NCI-H774 (cell line): ENCODE results near the gene SOX13.

Source experiments
- DNase-seq: peaks from one replicate; lab custom pipeline; 2025; lab: John Stamatoyannopoulos, UW

SOX13 gene

GRCh38 chr1:204108312-204109141, 35.6 kb downstream of the SOX13 start:
- DNase-seq, result peak; percentile 72

- no peak for DNase-seq
These were observed 38.1 kb downstream of the SOX13 start for GRCh38 chr1:204110894-204111633.

DNA sequence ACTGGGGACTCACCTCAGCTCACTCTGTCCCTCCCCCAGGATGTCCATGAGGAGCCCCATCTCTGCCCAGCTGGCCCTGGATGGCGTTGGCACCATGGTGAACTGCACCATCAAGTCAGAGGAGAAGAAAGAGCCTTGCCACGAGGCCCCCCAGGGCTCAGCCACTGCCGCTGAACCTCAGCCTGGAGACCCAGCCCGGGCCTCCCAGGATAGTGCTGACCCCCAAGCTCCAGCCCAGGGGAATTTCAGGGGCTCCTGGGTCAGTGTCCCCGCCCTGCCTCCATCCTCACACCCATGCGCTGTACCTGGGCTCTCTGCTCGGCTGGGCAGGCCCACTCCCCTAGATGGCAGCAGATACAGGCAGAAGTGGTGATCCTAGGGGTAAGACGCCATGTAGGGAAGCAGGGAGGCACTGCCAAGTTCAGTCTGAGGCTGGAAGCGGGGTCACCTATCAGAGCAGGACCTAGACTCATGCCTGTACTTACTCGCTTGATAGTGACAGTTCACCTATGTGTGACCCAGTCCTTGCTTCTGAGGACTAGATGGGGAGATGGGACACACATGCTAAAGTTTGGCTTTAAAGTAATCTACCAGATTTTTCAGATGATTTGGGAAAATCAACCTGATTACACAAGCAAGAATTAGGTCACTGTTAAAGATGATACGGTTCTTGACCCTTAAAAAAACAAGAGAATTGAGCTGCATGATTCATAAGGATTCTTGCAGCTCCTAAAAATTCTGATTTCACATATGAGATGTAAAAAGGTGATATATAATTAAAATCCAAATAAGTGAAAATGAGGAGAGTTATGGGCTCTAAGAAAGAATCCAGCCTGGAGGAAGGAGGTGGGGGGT, 40.2 kb downstream of the SOX13 start:
- no peak for DNase-seq

DNA sequence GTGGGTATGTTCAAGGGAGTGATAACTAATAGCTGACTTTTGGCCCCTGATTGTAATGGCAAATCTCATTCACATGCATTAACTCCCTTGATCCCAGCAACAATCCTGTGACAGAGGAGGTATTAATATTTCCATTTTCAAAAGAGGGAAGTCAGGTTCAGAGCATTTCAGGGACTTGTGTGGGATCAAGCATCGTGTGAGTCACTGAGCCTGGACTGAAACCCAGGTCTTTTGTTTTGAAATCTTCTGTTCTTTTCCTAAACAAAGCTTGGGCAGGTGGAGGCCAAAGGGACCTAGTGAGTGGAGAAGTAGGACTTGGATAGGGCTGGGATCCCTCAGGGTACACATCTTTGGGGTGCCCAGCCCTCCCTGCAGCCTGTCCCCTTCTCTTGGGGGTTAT, 41.0 kb downstream of the SOX13 start:
- DNase-seq, result no peak

GRCh38 chr1:204114606-204115005, 41.7 kb downstream of the SOX13 start:
- DNase-seq, result no peak

DNA sequence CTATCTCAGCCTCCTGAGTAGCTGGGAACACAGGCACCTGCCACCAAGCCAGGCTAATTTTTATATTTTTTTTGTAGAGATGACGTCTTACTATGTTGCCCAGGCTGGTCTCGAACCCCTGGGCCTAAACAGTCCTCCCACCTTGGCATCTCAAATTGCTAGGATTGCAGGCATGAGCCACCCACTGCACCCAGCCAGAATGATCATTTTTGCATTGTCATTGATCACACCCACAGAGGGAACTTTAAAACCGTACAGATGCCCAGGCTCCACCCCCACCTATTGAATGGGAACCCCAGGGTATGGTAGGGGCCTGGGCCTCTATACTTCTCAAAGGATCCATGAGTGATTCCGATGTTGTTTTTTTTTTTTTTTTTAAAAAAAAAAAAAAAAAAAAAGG, 42.2 kb downstream of the SOX13 start:
- no peak for DNase-seq

DNA sequence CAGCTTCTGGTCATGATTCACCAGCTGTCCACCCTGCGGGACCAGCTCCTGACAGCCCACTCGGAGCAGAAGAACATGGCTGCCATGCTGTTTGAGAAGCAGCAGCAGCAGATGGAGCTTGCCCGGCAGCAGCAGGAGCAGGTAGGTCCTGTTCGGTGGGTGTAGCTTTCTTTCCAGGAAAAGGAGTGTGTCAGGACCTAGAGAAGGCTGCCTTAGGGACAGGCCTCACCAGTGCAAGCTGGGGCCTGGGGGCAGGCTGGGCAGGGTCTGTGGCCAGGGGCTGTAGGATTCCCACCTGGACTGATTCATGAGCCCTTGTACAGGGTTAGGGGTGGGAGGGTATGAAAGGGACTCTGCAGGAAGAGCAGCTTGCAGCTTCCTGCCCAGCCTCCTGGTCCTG, 43.6 kb downstream of the SOX13 start:
- no peak for DNase-seq

DNA sequence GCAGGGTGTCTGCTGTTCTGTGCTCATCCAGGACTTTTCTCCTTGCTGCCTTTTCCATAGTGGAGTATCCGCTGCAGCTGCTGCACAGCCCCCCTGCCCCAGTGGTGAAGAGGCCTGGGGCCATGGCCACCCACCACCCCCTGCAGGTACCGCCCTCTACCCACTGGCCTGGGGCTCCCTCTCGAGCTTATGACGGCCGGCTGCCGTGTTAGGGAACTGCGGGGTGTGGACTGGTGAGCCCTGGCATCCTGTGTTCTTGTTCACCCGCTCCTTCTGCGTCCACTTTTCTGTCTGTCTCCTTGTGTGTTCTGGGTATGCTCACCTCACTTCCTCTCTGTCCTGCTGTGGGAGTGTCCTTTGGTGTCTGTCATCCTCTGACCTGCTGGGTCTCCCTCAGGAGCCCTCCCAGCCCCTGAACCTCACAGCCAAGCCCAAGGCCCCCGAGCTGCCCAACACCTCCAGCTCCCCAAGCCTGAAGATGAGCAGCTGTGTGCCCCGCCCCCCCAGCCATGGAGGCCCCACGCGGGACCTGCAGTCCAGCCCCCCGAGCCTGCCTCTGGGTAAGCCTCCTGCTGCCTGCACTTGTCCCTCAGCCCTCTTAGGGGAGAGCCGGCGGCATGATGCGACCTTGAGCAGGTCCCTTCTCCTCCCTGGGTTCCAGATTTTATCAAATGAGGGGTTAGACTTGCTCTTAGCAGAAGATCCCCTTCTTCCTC, 49.1 kb downstream of the SOX13 start:
- no peak for DNase-seq

DNA sequence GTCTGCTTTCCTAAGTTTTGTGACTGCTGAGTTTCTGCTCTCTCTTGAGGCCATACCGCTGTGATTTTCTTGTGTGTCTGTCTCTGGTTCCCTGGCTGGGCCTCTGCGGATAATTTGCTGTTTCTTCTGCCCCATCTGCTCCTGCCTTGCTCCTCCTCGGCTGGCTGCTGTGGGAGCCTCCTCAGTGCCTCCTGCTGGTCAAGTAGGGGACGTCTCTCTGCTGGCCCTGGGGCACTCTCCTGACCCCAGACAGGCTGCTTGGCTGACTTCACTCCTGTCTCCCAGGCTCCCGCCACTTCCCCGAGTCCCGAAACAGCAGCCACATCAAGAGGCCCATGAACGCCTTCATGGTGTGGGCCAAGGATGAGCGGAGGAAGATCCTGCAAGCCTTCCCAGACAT, 50.5 kb downstream of the SOX13 start:
- DNase-seq, result no peak

- DNase-seq, result no peak
These were observed 51.7 kb downstream of the SOX13 start for GRCh38 chr1:204124639-204125038.

GRCh38 chr1:204125759-204126351, 52.9 kb downstream of the SOX13 start:
- DNase-seq, result no peak

- DNase-seq, result no peak
These were observed 53.5 kb downstream of the SOX13 start for GRCh38 chr1:204126386-204126785.

DNA sequence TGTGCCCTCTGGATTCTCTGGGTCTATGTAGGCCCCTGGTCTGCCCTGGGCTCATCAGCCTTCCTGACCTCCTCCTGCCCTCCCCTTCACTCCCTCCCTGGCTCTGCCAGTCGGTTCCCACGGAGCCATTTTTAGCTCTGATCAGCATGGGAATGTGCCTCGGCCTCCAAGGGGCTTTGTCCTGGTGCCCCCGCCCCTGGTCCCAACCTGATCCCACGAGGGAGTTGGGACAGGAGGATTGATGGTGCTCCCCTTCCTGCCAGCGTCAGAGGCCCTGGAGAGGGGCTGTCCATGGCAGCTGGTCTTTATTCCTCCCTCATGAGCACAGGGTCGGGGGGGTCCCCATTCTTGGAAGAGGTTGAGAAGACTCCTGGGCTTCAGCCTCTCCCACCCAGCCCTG, 54.0 kb downstream of the SOX13 start:
- no peak for DNase-seq

GRCh38 chr1:204127597-204128242, 54.8 kb downstream of the SOX13 start:
- peak; percentile 54 for DNase-seq

DNA sequence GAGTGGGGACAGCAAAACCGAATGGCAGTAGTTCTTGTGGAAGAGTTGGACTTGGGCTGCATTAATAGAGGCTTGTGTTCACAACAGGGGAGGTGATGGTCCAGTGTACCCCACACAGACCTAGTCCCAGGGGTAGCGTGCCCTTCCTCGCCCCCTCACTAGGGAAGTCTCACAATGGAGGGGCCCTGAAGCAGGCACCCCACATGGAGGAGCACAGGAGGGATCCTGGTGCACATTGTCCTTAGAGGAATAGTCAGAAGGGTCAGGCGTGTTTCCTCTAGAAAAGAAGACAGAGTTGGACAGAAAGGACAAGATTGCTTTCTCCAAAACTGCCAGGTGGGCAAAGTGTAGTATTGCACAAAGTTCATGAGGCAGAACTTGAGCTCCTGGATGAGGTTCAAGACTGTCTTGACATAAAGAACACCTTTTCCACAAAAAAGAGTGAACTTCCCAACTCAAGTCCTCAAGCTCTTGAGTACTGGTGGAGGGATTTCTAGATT, 55.6 kb downstream of the SOX13 start:
- no peak for DNase-seq

GRCh38 chr1:204128964-204129896, 56.3 kb downstream of the SOX13 start:
- DNase-seq, result peak; percentile 68

GRCh38 chr1:204130178-204130577, 57.3 kb downstream of the SOX13 start:
- DNase-seq, result peak; percentile 81

DNA sequence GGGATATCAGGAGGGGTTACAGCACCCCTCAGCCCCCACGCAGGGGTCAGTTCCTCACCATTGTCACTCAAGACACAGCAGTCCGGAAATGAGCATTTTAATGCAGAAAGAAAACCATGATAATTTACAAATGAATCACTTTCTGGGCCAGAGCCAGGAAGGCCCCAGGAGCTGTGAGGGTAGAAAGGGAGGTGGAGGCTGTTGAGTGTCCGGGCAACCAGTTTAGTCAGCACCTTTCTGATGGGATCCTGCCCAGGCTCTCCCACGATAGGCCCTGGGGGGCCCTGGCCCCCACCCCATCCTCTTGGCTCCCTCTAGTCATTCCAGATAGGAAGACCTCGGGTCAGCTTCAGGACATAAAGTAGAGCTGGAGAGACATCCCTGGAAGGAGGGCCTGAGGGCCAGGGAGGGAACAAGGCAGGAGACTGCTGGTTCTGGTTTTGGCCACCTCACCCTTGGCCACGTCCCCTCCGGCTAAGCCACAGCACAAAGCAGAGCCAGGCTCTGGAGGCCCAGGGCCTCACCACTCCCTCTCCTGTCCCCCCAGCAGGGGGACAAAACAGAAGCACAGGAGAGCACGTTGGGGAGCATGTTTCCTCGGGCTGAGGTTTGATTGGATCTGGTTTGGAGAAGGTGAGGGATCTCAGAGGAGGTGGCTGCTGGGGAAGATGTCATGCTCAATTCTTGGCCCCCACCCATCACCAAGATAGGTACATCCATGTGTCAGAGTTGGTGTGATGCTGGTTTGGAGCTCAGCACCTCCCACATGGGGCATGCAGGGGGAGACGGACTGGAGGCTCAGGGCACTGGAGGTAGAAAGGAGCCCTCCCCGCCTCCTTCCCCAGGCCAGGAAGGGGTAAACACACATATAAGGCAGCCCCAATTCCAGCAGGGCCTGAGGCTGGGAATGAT, 58.3 kb downstream of the SOX13 start:
- DNase-seq, result no peak

GRCh38 chr1:204131978-204132377, 59.1 kb downstream of the SOX13 start:
- DNase-seq, result no peak
